ENCODE measurements around the gene APCDD1L.

APCDD1L gene
- total RNA-seq = 0 to 0.06 reads per million in 2 experiments

GRCh38 chr20:58515233-58516212 is at the start of gene APCDD1L:
APCDD1L (minus strand) TSS chr20:58515399; CDS start chr20:58514707, 692 bp downstream.
- DNase-seq (ENCODE audit: low read depth) = no peak

GRCh38 chr20:58559368-58559729 is 44.1 kb upstream of the APCDD1L start:
- DNase-seq (ENCODE audit: low read depth) = no peak

- no peak for DNase-seq (ENCODE audit: low read depth)
These were observed 43.5 kb upstream of the APCDD1L start for GRCh38 chr20:58558486-58559367.

GRCh38 chr20:58557733-58558342 is 42.6 kb upstream of the APCDD1L start:
- no peak for DNase-seq (ENCODE audit: low read depth)

- DNase-seq (ENCODE audit: low read depth) = no peak
These were observed 41.8 kb upstream of the APCDD1L start for GRCh38 chr20:58556961-58557360.

- no peak for DNase-seq (ENCODE audit: low read depth)
These were observed 40.0 kb upstream of the APCDD1L start for GRCh38 chr20:58555078-58555765.

GRCh38 chr20:58554541-58554940 is 39.3 kb upstream of the APCDD1L start:
- DNase-seq (ENCODE audit: low read depth) = no peak

- DNase-seq (ENCODE audit: low read depth) = no peak
These were observed 38.6 kb upstream of the APCDD1L start for GRCh38 chr20:58553841-58554240.

- no peak for DNase-seq (ENCODE audit: low read depth)
These were observed 38.0 kb upstream of the APCDD1L start for GRCh38 chr20:58553166-58553696.

- DNase-seq (ENCODE audit: low read depth) = no peak
These were observed 37.3 kb upstream of the APCDD1L start for GRCh38 chr20:58552366-58552934.

- no peak for DNase-seq (ENCODE audit: low read depth)
These were observed 36.4 kb upstream of the APCDD1L start for GRCh38 chr20:58551631-58552030.

- no peak for DNase-seq (ENCODE audit: low read depth)
These were observed 35.3 kb upstream of the APCDD1L start for GRCh38 chr20:58550275-58551059.

- no peak for DNase-seq (ENCODE audit: low read depth)
These were observed 34.3 kb upstream of the APCDD1L start for GRCh38 chr20:58549231-58550209.

GRCh38 chr20:58547623-58548475 is 32.6 kb upstream of the APCDD1L start:
- DNase-seq (ENCODE audit: low read depth) = no peak

- DNase-seq (ENCODE audit: low read depth) = no peak
These were observed 31.8 kb upstream of the APCDD1L start for GRCh38 chr20:58546756-58547622.

- no peak for DNase-seq (ENCODE audit: low read depth)
These were observed 31.2 kb upstream of the APCDD1L start for GRCh38 chr20:58546416-58546711.
